OCI-LY3 (cell line): ENCODE measurements around the gene PLVAP.

Source experiments
- H2AFZ ChIP-seq: fragments of 200-600, 300-600 bp; shearing (Covaris generic); 2 replicates; pipeline ENCODE4 v1.6.0; 2014; ENCODE audit warnings: antibody characterized with exemption, low read depth, low read length
- H3K27ac ChIP-seq: fragments of 200-600, 300-600 bp; sonication (generic); 2 replicates; pipeline ENCODE4 v1.5.1; 2014; ENCODE audit warnings: mild to moderate bottlenecking, low read length, moderate library complexity, mixed read lengths
- H3K27me3 ChIP-seq: fragments of 200-600, 300-600 bp; sonication (generic); 2 replicates; pipeline ENCODE4 v1.6.1; 2014; ENCODE audit warnings: low read depth, low read length, mixed read lengths
- H3K36me3 ChIP-seq: fragments of 200-600, 300-600 bp; sonication (generic); replicated peaks from 2 replicates; pipeline ENCODE3; 2014; ENCODE audit warnings: low read depth, low read length, mixed read lengths
- H3K4me1 ChIP-seq: fragments of 300-600, 200-600 bp; sonication (generic); 2 replicates; pipeline ENCODE4 v1.6.1; 2014; ENCODE audit warnings: low read length, mixed read lengths
- H3K4me2 ChIP-seq: fragments of 200-600, 300-600 bp; sonication (generic); 2 replicates; pipeline ENCODE4 v1.6.1; 2014; ENCODE audit warnings: low read length, mixed read lengths
- H3K4me3 ChIP-seq: fragments of 300-600, 200-600 bp; sonication (generic); 2 replicates; pipeline ENCODE4 v1.5.1; 2014; ENCODE audit warnings: antibody characterized with exemption, mild to moderate bottlenecking, low read length, moderate library complexity
- H3K79me2 ChIP-seq: fragments of 300-600, 200-600 bp; shearing (Covaris generic); 2 replicates; pipeline ENCODE4 v1.6.1; 2014; ENCODE audit warnings: mild to moderate bottlenecking, low read length, mixed read lengths
- H3K9ac ChIP-seq: fragments of 300-600, 200-600 bp; shearing (Covaris generic); 2 replicates; pipeline ENCODE4 v1.6.0; 2014; ENCODE audit warnings: mild to moderate bottlenecking, low read length, moderate library complexity
- H3K9me3 ChIP-seq: fragments of 200-600, 300-600 bp; shearing (Covaris generic); 2 replicates; pipeline ENCODE4 v1.6.1; 2014; ENCODE audit warnings: low read length, mixed read lengths; ENCODE audit not compliant: insufficient read depth
- H4K20me1 ChIP-seq: fragments of 200-600, 300-600 bp; sonication (generic); 2 replicates; pipeline ENCODE4 v1.6.1; 2016; ENCODE audit warnings: low read length, mixed read lengths; ENCODE audit not compliant: insufficient read depth
- EZH2phosphoT487 ChIP-seq: fragments of 200-600 bp; shearing (Covaris generic); IDR thresholded peaks from 2 replicates; pipeline ENCODE4 v1.6.1; 2018; ENCODE audit warnings: antibody characterized with exemption, mixed run types, low read depth
- TF ChIP-seq, protein P1 (sequence below): fragments of 200-600, 300-600 bp; sonication (generic); IDR thresholded peaks from 2 replicates; pipeline ENCODE4 v1.5.1; 2014; ENCODE audit warnings: antibody characterized with exemption, low read length, low read depth

Gene PLVAP

DNA sequence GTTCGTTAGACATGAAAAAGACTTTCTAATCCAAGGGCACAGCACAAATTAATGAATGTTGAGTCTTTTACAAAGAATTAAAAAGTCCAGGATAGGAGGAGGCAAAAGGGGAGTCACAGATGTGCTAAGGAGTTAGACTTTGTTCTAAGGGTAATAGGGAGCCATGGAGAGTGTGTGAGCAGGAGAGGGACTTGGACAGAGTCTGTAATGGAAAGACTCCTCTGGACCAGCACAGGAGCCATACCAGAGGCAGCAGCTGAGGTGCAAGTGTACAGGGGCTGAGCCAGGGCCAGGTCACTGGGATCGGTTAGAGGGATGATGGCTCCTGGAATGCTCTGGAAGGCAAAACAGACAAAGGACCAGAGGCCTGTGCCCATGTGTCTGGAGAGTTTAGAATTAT lies 29.3 kb downstream of the PLVAP start:
- Histone ChIP-seq H3K9ac (no peak overlapping the region), H3K9me3 (no peaks in the 10 kb centered on the region), H4K20me1 (no peaks in the 10 kb centered on the region), H3K4me2 (no peak overlapping the region), H2AFZ (no peak overlapping the region), H3K36me3 (peaks cover 2% of the 10 kb centered on the region), H3K27me3 (peaks cover 8% of the 10 kb centered on the region; the same call in 1 of the 2 replicates), H3K4me3 (no peak overlapping the region), H3K4me1 (peaks cover 13% of the 10 kb centered on the region), H3K79me2 (no peaks in the 10 kb centered on the region), H3K27ac (no peak overlapping the region)
- no peak for TF ChIP-seq EZH2phosphoT487

DNA sequence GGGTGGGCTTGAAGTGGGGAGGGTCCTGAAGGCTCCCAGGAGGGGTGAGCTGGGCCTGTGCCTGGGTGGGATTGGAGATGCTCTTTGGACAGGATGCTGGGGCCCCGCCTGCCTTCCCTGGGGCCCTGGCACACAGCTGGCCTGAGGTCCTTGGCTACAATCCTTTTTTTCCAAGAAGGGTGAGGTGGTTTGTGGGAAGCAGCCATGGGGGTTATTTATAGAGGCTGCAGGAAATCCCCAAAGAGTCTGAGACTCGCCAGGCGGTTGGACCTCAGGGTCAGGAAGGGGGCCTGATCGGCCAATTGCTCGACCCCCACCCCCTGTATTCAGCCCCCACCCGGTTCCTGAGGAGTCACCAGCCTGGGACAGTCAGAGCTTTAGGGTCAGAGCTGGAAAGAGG lies 29.8 kb downstream of the PLVAP start:
- Histone ChIP-seq H3K4me1 (peaks cover 13% of the 10 kb centered on the region), H4K20me1 (no peaks in the 10 kb centered on the region), H3K27me3 (peaks cover 8% of the 10 kb centered on the region; the same call in 1 of the 2 replicates), H3K9ac (no peak overlapping the region), H2AFZ (no peak overlapping the region), H3K4me3 (no peak overlapping the region), H3K4me2 (peak overlapping the region; percentile 74; the same call in 1 of the 2 replicates), H3K36me3 (peaks cover 4% of the 10 kb centered on the region), H3K79me2 (no peaks in the 10 kb centered on the region), H3K9me3 (no peaks in the 10 kb centered on the region), H3K27ac (no peak overlapping the region)
- TF ChIP-seq EZH2phosphoT487, result no peak
- TF ChIP-seq, protein P1, sequence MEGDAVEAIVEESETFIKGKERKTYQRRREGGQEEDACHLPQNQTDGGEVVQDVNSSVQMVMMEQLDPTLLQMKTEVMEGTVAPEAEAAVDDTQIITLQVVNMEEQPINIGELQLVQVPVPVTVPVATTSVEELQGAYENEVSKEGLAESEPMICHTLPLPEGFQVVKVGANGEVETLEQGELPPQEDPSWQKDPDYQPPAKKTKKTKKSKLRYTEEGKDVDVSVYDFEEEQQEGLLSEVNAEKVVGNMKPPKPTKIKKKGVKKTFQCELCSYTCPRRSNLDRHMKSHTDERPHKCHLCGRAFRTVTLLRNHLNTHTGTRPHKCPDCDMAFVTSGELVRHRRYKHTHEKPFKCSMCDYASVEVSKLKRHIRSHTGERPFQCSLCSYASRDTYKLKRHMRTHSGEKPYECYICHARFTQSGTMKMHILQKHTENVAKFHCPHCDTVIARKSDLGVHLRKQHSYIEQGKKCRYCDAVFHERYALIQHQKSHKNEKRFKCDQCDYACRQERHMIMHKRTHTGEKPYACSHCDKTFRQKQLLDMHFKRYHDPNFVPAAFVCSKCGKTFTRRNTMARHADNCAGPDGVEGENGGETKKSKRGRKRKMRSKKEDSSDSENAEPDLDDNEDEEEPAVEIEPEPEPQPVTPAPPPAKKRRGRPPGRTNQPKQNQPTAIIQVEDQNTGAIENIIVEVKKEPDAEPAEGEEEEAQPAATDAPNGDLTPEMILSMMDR, result no peak

DNA sequence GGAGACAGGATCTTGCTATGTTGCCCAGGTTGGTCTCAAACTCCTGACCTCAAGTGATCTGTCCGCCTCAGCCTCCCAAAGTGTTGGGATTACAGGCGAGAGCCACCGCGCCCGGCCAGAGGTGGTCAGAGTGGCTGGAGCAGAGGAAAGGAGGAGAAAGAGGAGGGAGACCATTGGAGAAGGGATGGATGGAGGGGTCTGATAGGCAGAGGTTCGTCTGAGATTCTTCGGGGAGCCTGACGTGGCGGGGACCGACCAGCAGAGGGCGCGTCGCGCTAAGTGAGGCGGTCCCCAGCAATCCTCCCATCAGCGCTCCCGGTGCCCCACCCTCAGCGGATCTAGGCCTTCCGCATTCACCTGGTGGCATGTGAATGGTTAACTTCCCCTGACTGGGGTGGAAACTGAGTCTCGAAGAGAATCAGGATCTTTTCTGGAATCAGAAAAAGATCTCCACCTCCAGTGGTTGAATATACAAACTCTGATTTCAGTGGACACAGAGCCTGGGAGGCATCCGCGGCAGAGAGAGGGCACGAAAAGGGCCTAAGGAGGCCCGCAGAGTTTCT lies 31.0 kb downstream of the PLVAP start:
- no peaks in the 10 kb centered on the region for H3K9me3 ChIP-seq
- H3K4me3 ChIP-seq, result peak overlapping the region; percentile 70
- H3K4me2 ChIP-seq, result peak overlapping the region; percentile 74
- H3K27ac ChIP-seq, result no peak overlapping the region
- TF ChIP-seq, protein P1, result peak; percentile 92
- no peak for TF ChIP-seq EZH2phosphoT487
- H4K20me1 ChIP-seq, result no peaks in the 10 kb centered on the region
- peak overlapping the region; percentile 60 for H3K9ac ChIP-seq
- H3K4me1 ChIP-seq, result peaks cover 13% of the 10 kb centered on the region
- peaks cover 8% of the 10 kb centered on the region; the same call in 1 of the 2 replicates for H3K27me3 ChIP-seq
- no peaks in the 10 kb centered on the region for H3K79me2 ChIP-seq
- peak overlapping the region; percentile 87; the same call in 1 of the 2 replicates for H2AFZ ChIP-seq
- H3K36me3 ChIP-seq, result peaks cover 10% of the 10 kb centered on the region

DNA sequence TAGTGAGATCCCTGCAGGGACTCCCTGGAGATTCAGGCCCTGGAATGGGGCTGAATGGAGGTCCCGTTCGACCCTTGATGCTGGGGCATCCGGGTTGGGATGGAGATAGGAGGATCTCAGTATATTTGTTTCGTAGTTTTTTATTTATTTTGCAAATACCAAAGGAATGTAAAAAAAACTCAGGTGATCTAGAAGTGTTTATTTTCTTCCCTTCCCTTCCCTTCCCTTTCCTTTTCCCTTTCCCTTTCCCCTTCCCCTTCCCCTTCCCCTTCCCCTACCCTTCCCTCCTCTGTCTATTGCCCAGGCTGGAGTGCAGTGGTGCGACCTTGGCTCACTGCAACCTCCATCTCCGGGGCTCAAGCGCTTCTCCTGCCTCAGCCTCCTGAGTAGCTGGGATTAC lies 35.3 kb downstream of the PLVAP start:
- H3K4me1 ChIP-seq, result peaks cover 13% of the 10 kb centered on the region
- no peak overlapping the region for H3K27ac ChIP-seq
- TF ChIP-seq EZH2phosphoT487, result no peak
- TF ChIP-seq, protein P1, result no peak
- no peak overlapping the region for H3K4me2 ChIP-seq
- H3K79me2 ChIP-seq, result peaks cover 12% of the 10 kb centered on the region
- no peaks in the 10 kb centered on the region for H3K9me3 ChIP-seq
- H3K36me3 ChIP-seq, result peaks cover 20% of the 10 kb centered on the region
- no peaks in the 10 kb centered on the region for H4K20me1 ChIP-seq
- no peak overlapping the region for H3K9ac ChIP-seq
- H3K4me3 ChIP-seq, result no peak overlapping the region
- no peak overlapping the region for H2AFZ ChIP-seq
- no peaks in the 10 kb centered on the region for H3K27me3 ChIP-seq
